ENCODE data around the gene CA7.

Gene CA7

DNA sequence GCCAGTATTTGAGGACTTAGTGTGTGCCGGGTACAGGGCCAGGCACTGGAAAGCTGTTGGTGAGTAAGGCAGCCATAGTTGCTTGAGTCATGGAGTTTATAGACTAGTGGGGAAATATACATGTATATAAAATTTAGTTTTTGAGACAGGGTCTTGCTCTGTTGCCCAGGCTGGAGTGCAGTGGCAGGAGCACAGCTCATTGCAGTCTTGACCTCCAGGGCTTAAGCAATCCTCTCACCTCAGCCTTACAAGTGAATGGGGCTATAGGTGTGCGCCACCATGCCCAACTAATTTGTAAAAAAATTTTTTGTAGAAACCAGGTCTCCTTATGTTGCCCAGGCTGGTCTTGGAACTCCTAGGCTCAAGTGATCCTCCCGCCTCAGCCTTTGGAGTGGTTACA, 38.5 kb downstream of the CA7 start:
- Histone ChIP-seq H3K4me3 (ENCODE audit: low read depth, low read length) (no peak overlapping the region), H3K36me3 (ENCODE audit: control insufficient read depth in 2 of 2, insufficient read depth in 1 of 2, low read length in 2 of 2) (peaks cover 4 to 30% of the 10 kb centered on the region in 2 experiments; a peak in 2 of 3 replicates), H3K9me3 (ENCODE audit: control insufficient read depth, insufficient read depth, low read depth, low read length) (no peaks in the 10 kb centered on the region), H3K4me1 (ENCODE audit: control insufficient read depth, insufficient read depth, low read length) (peaks cover 8% of the 10 kb centered on the region), H3K27ac (ENCODE audit: extremely low read depth, low read depth, low read length) (no peak overlapping the region)
- ChIA-PET POLR2A (no interaction called here), CTCF (interaction anchor here (0.6 to 1.4 kb wide), 4 partner anchors 8 to 165 kb away, joined by 3 to 6 read pairs (median 4); no protein-coding TSS in a partner anchor)
- no peak for TF ChIP-seq RBAK (tag by site-specific recombination; IDR thresholded peaks at IDR 0.05)
- TF ChIP-seq ZNF530 (tag by site-specific recombination; IDR thresholded peaks at IDR 0.05; ENCODE audit: low read depth), result no peak
- peak; percentile 65; the same call in 1 of the 2 replicates for TF ChIP-seq ZNF121 (tag by site-specific recombination; IDR thresholded peaks at IDR 0.05)
- no peak for TF ChIP-seq GLI2 (tag by site-specific recombination; IDR thresholded peaks at IDR 0.05; ENCODE audit: borderline replicate concordance, low read depth)
- no peak for TF ChIP-seq ZNF214 (tag by site-specific recombination; IDR thresholded peaks at IDR 0.05; ENCODE audit: borderline replicate concordance)

DNA sequence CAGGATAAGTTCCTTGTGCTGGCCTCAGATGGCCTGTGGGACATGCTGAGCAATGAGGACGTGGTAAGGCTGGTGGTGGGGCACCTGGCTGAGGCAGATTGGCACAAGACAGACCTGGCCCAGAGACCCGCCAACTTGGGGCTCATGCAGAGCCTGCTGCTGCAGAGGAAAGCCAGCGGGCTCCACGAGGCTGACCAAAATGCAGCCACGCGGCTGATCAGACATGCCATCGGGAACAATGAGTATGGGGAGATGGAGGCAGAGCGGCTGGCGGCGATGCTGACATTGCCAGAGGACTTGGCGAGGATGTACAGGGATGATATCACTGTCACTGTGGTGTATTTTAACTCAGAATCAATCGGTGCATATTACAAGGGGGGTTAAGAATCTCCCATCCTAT, 41.3 kb downstream of the CA7 start:
- Histone ChIP-seq H3K36me3 (ENCODE audit: control insufficient read depth in 2 of 2, insufficient read depth in 1 of 2, low read length in 2 of 2) (peaks cover 12 to 35% of the 10 kb centered on the region in 2 experiments; a peak in 2 of 3 replicates), H3K4me3 (ENCODE audit: low read depth, low read length) (no peak overlapping the region), H3K4me1 (ENCODE audit: control insufficient read depth, insufficient read depth, low read length) (peaks cover 8% of the 10 kb centered on the region), H3K9me3 (ENCODE audit: control insufficient read depth, insufficient read depth, low read depth, low read length) (no peaks in the 10 kb centered on the region), H3K27ac (ENCODE audit: extremely low read depth, low read depth, low read length) (no peak overlapping the region)
- ChIA-PET POLR2A (no interaction called here), CTCF (interaction anchor here (0.7 to 1.6 kb wide), 2 partner anchors 9 to 146 kb away, joined by 3 to 14 read pairs; no protein-coding TSS in a partner anchor)
- TF ChIP-seq, protein P1, sequence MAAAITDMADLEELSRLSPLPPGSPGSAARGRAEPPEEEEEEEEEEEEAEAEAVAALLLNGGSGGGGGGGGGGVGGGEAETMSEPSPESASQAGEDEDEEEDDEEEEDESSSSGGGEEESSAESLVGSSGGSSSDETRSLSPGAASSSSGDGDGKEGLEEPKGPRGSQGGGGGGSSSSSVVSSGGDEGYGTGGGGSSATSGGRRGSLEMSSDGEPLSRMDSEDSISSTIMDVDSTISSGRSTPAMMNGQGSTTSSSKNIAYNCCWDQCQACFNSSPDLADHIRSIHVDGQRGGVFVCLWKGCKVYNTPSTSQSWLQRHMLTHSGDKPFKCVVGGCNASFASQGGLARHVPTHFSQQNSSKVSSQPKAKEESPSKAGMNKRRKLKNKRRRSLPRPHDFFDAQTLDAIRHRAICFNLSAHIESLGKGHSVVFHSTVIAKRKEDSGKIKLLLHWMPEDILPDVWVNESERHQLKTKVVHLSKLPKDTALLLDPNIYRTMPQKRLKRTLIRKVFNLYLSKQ (tag by site-specific recombination; IDR thresholded peaks at IDR 0.05; ENCODE audit: borderline replicate concordance), result no peak
- no peak for TF ChIP-seq ZNF433 (tag by site-specific recombination; IDR thresholded peaks at IDR 0.05; ENCODE audit: low read depth)
- TF ChIP-seq ZNF701 (tag by site-specific recombination; IDR thresholded peaks at IDR 0.05), result no peak
- TF ChIP-seq TCF7L2 (IDR thresholded peaks at IDR 0.05; ENCODE audit: borderline replicate concordance, low read depth, low read length), result no peak
- no peak for TF ChIP-seq ZNF146 (tag by site-specific recombination; IDR thresholded peaks at IDR 0.05)
- no peak for TF ChIP-seq BCL11A (tag by site-specific recombination; IDR thresholded peaks at IDR 0.05; ENCODE audit: low read depth)
- no peak for TF ChIP-seq SP7 (tag by site-specific recombination; IDR thresholded peaks at IDR 0.05)
- no peak for TF ChIP-seq ZNF24 (tag by site-specific recombination; IDR thresholded peaks at IDR 0.05)
- TF ChIP-seq, protein P2, sequence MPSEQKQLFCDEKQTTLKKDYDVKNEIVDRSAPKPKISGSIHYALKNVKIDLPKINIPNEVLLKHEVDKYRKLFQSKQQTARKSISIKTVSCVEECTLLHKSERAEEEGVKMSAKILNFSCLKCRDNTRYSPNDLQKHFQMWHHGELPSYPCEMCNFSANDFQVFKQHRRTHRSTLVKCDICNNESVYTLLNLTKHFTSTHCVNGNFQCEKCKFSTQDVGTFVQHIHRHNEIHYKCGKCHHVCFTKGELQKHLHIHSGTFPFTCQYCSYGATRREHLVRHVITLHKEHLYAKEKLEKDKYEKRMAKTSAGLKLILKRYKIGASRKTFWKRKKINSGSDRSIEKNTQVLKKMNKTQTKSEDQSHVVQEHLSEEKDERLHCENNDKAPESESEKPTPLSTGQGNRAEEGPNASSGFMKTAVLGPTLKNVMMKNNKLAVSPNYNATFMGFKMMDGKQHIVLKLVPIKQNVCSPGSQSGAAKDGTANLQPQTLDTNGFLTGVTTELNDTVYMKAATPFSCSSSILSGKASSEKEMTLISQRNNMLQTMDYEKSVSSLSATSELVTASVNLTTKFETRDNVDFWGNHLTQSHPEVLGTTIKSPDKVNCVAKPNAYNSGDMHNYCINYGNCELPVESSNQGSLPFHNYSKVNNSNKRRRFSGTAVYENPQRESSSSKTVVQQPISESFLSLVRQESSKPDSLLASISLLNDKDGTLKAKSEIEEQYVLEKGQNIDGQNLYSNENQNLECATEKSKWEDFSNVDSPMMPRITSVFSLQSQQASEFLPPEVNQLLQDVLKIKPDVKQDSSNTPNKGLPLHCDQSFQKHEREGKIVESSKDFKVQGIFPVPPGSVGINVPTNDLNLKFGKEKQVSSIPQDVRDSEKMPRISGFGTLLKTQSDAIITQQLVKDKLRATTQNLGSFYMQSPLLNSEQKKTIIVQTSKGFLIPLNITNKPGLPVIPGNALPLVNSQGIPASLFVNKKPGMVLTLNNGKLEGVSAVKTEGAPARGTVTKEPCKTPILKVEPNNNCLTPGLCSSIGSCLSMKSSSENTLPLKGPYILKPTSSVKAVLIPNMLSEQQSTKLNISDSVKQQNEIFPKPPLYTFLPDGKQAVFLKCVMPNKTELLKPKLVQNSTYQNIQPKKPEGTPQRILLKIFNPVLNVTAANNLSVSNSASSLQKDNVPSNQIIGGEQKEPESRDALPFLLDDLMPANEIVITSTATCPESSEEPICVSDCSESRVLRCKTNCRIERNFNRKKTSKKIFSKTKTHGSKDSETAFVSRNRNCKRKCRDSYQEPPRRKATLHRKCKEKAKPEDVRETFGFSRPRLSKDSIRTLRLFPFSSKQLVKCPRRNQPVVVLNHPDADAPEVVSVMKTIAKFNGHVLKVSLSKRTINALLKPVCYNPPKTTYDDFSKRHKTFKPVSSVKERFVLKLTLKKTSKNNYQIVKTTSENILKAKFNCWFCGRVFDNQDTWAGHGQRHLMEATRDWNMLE (tag by site-specific recombination; conservative IDR thresholded peaks at IDR 0.05; ENCODE audit: low read depth), result no peak
- TF ChIP-seq ZBTB44 (tag by site-specific recombination; IDR thresholded peaks at IDR 0.05), result no peak
- no peak for TF ChIP-seq ZNF660 (tag by site-specific recombination; IDR thresholded peaks at IDR 0.05)
- TF ChIP-seq ZNF416 (tag by site-specific recombination; IDR thresholded peaks at IDR 0.05), result no peak
- TF ChIP-seq ZNF140 (tag by site-specific recombination; IDR thresholded peaks at IDR 0.05), result no peak
- TF ChIP-seq PRDM1 (tag by site-specific recombination; IDR thresholded peaks at IDR 0.05), result no peak
- no peak for TF ChIP-seq ZNF658 (tag by site-specific recombination; IDR thresholded peaks at IDR 0.05)

Measured in HEK293 (cell line).